Limb (tissue), 2 donors: ENCODE measurements around the gene SRMS.

Source experiments
- DNase-seq, 2 donors: peaks; one replicate each; pipeline ENCODE4 v3.0.0-alpha.2; 2016; ENCODE audit errors: extremely low spot score in 2 of 2

Gene SRMS

GRCh38 chr20:63503524-63503923 lies 44.0 kb downstream of the SRMS start:
- no peak for DNase-seq

- DNase-seq = peak in 1 of 2 donors; percentile 46
Measured at GRCh38 chr20:63502671-63503172, 44.8 kb downstream of the SRMS start.

GRCh38 chr20:63501818-63502670 lies 45.5 kb downstream of the SRMS start:
- DNase-seq = peak in 1 of 2 donors; percentile 74

- DNase-seq = no peak
Measured at GRCh38 chr20:63500902-63501817, 46.4 kb downstream of the SRMS start.

- peak in 1 of 2 donors; percentile 38 for DNase-seq
Measured at GRCh38 chr20:63500151-63500901, 47.2 kb downstream of the SRMS start.

GRCh38 chr20:63499338-63499969 lies 48.1 kb downstream of the SRMS start:
- DNase-seq = no peak

GRCh38 chr20:63498960-63499337 lies 48.6 kb downstream of the SRMS start, which contains the start of gene EEF1A2:
EEF1A2 (minus strand) TSS chr20:63499083; CDS start chr20:63497763, 1,320 bp downstream.
- DNase-seq = peak in 1 of 2 donors; percentile 79

GRCh38 chr20:63497946-63498935 lies 49.3 kb downstream of the SRMS start:
- peak in 1 of 2 donors; percentile 47 for DNase-seq

GRCh38 chr20:63497138-63497945 lies 50.2 kb downstream of the SRMS start:
- DNase-seq = no peak

GRCh38 chr20:63496596-63497120 lies 50.9 kb downstream of the SRMS start:
- no peak for DNase-seq

- DNase-seq = peak in 1 of 2 donors; percentile 83
Measured at GRCh38 chr20:63495741-63496595, 51.6 kb downstream of the SRMS start.

- no peak for DNase-seq
Measured at GRCh38 chr20:63495167-63495720, 52.3 kb downstream of the SRMS start.

- no peak for DNase-seq
Measured at GRCh38 chr20:63494420-63495166, 53.0 kb downstream of the SRMS start.

- no peak for DNase-seq
Measured at GRCh38 chr20:63494084-63494419, 53.5 kb downstream of the SRMS start.

- no peak for DNase-seq
Measured at GRCh38 chr20:63493563-63494020, 54.0 kb downstream of the SRMS start.

- no peak for DNase-seq
Measured at GRCh38 chr20:63492982-63493381, 54.6 kb downstream of the SRMS start.
